AG09319 (cell line): ENCODE results near the gene FXYD2.
A peak's percentile ranks its signal among the peaks of the same experiment; 100 is the strongest.

Experiments used
- DNase-seq: peaks from one replicate; pipeline ENCODE4 v3.0.0-alpha.2; 2010; ENCODE audit warnings: low read depth; ENCODE audit errors: extremely low read depth
- CTCF ChIP-seq: IDR thresholded peaks from 2 replicates; pipeline ENCODE4 v1.5.1; 2011; ENCODE audit warnings: low read depth, mild to moderate bottlenecking, inconsistent platforms, low read length, moderate library complexity

Gene FXYD2

GRCh38 chr11:117819096-117820040, 5.2 kb downstream of the FXYD2 start:
- TF ChIP-seq CTCF = peak; percentile 52
- no peak for DNase-seq

GRCh38 chr11:117818041-117818873, 6.3 kb downstream of the FXYD2 start:
- TF ChIP-seq CTCF = no peak
- DNase-seq = no peak

- DNase-seq = peak; percentile 40
- no peak; the same call in none of the 2 replicates for TF ChIP-seq CTCF
Measured at GRCh38 chr11:117817368-117818040, 7.0 kb downstream of the FXYD2 start.

GRCh38 chr11:117816846-117817367, 7.6 kb downstream of the FXYD2 start:
- no peak for TF ChIP-seq CTCF
- no peak for DNase-seq

- no peak for DNase-seq
Measured at GRCh38 chr11:117816151-117816741, 8.3 kb downstream of the FXYD2 start.

More at GRCh38 chr11:117816151-117816741, 8.3 kb downstream of the FXYD2 start:
- TF ChIP-seq CTCF = no peak
